OCI-LY1 (cell line): ENCODE measurements around the gene TNFAIP6.

Experiments
- H2AFZ ChIP-seq: fragments of 200-600 bp; sonication (generic), shearing (Covaris generic); 2 replicates; pipeline ENCODE4 v1.6.0; 2014; ENCODE audit warnings: antibody characterized with exemption, mild to moderate bottlenecking, low read length
- H3F3A ChIP-seq: fragments of 200-600 bp; sonication (generic), shearing (Covaris generic); 2 replicates; pipeline ENCODE4 v1.6.0; 2014; ENCODE audit warnings: mild to moderate bottlenecking, antibody characterized with exemption, low read length, moderate library complexity; ENCODE audit not compliant: insufficient read depth
- H3K27ac ChIP-seq: fragments of 200-600 bp; sonication (generic); 2 replicates; pipeline ENCODE4 v1.5.1; 2014; ENCODE audit warnings: low read length, mixed run types, mild to moderate bottlenecking, low read depth; ENCODE audit not compliant: poor library complexity, severe bottlenecking
- H3K27me3 ChIP-seq: fragments of 200-600 bp; sonication (generic); 2 replicates; pipeline ENCODE4 v1.6.0; 2014; ENCODE audit warnings: antibody characterized with exemption, mild to moderate bottlenecking, low read length, moderate library complexity; ENCODE audit not compliant: insufficient read depth
- H3K36me3 ChIP-seq: fragments of 200-600 bp; sonication (generic); 2 replicates; pipeline ENCODE4 v1.6.1; 2014; ENCODE audit warnings: mild to moderate bottlenecking, antibody characterized with exemption, low read length, moderate library complexity, mixed read lengths; ENCODE audit not compliant: insufficient read depth
- H3K4me1 ChIP-seq: fragments of 200-600 bp; sonication (generic); 2 replicates; pipeline ENCODE4 v1.5.1; 2014; ENCODE audit warnings: mild to moderate bottlenecking, low read length, moderate library complexity; ENCODE audit not compliant: insufficient read depth, severe bottlenecking
- H3K4me2 ChIP-seq: fragments of 200-600 bp; sonication (generic), shearing (Covaris generic); 2 replicates; pipeline ENCODE4 v1.6.1; 2014; ENCODE audit warnings: low read length
- H3K4me3 ChIP-seq: fragments of 200-600 bp; sonication (generic); 2 replicates; pipeline ENCODE4 v1.5.1; 2014; ENCODE audit warnings: low read length, low read depth, mild to moderate bottlenecking, mixed read lengths; ENCODE audit not compliant: poor library complexity, severe bottlenecking
- H3K79me2 ChIP-seq: fragments of 200-600 bp; shearing (Covaris generic); 2 replicates; pipeline ENCODE4 v1.6.1; 2016; ENCODE audit warnings: mixed run types, low read length, mixed read lengths; ENCODE audit not compliant: insufficient read depth
- H3K9ac ChIP-seq: fragments of 200-600 bp; sonication (generic), shearing (Covaris generic); 2 replicates; pipeline ENCODE4 v1.6.1; 2014; ENCODE audit warnings: mild to moderate bottlenecking, low read length, mixed read lengths
- H3K9me2 ChIP-seq: fragments of 200-600 bp; sonication (generic), shearing (Covaris generic); 2 replicates; pipeline ENCODE4 v1.6.1; 2014; ENCODE audit warnings: low read depth, mild to moderate bottlenecking, low read length, mixed read lengths
- H3K9me3 ChIP-seq: fragments of 200-600 bp; shearing (Covaris generic); 2 replicates; pipeline ENCODE4 v1.6.1; 2014; ENCODE audit warnings: low read length, mixed read lengths
- H4K20me1 ChIP-seq: fragments of 200-600 bp; sonication (generic), shearing (Covaris generic); 2 replicates; pipeline ENCODE4 v1.6.0; 2016; ENCODE audit warnings: mild to moderate bottlenecking, low read length; ENCODE audit not compliant: insufficient read depth
- EZH2 ChIP-seq: fragments of 200-600 bp; sonication (generic), shearing (Covaris generic); IDR thresholded peaks from 2 replicates; pipeline ENCODE4 v1.8.0; 2017; ENCODE audit warnings: borderline replicate concordance, mixed run types, mild to moderate bottlenecking, antibody characterized with exemption, low read length, moderate library complexity, mixed read lengths
- TF ChIP-seq, protein P1 (sequence below): fragments of 200-600 bp; sonication (generic), shearing (Covaris generic); IDR thresholded peaks from 2 replicates; pipeline ENCODE4 v1.5.1; 2017; ENCODE audit warnings: mild to moderate bottlenecking, antibody characterized with exemption, low read length, moderate library complexity, mixed read lengths

The TNFAIP6 gene

DNA sequence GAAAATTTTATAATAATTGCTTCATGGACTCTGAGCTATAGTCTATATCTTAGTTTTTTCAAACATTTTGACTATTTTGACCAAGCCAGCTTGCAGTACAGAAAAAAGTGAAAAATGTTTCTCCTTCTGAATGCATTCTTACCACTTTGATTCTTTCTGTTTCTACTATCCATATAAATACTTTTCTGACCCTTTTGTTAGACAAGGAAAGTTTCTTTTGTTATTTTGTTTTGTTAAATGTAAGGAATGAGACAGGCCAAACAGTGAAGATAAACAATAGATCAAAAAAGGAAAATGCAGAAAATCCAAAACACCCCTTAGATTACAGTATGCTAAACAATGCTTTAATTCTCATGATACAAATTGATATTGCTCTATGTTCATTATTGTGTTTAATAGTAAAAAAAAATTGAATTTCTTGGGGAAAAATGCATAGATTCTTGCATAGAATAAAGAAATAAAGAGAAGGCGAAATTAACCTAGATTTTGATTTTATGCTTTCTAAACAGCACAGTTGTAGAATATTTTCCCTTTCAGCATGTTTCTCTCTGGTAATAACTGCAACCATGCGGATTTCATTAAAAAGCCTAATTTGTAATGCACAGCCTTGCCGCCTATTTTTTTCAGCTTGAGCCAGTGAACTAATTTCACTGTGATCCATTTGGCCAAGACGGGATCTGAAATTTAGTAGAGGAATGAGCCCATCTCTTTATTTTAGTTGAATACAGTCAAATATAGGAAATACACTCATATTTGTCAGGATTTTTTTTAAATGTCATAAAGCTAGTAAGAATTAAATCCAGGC, 976 bp downstream of the TNFAIP6 start:
- no peaks in the 10 kb centered on the region for H3K79me2 ChIP-seq
- H2AFZ ChIP-seq: no peak overlapping the region
- no peak overlapping the region for H3K9ac ChIP-seq
- H3K4me3 ChIP-seq: no peak overlapping the region
- H3F3A ChIP-seq: no peaks in the 10 kb centered on the region
- no peak overlapping the region for H3K4me2 ChIP-seq
- H3K27ac ChIP-seq: no peak overlapping the region
- no peaks in the 10 kb centered on the region for H3K9me2 ChIP-seq
- no peaks in the 10 kb centered on the region for H4K20me1 ChIP-seq
- TF ChIP-seq, protein P1, sequence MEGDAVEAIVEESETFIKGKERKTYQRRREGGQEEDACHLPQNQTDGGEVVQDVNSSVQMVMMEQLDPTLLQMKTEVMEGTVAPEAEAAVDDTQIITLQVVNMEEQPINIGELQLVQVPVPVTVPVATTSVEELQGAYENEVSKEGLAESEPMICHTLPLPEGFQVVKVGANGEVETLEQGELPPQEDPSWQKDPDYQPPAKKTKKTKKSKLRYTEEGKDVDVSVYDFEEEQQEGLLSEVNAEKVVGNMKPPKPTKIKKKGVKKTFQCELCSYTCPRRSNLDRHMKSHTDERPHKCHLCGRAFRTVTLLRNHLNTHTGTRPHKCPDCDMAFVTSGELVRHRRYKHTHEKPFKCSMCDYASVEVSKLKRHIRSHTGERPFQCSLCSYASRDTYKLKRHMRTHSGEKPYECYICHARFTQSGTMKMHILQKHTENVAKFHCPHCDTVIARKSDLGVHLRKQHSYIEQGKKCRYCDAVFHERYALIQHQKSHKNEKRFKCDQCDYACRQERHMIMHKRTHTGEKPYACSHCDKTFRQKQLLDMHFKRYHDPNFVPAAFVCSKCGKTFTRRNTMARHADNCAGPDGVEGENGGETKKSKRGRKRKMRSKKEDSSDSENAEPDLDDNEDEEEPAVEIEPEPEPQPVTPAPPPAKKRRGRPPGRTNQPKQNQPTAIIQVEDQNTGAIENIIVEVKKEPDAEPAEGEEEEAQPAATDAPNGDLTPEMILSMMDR: no peak
- no peak for TF ChIP-seq EZH2
- no peaks in the 10 kb centered on the region for H3K27me3 ChIP-seq
- no peaks in the 10 kb centered on the region for H3K9me3 ChIP-seq
- no peaks in the 10 kb centered on the region for H3K4me1 ChIP-seq
- H3K36me3 ChIP-seq: no peaks in the 10 kb centered on the region

DNA sequence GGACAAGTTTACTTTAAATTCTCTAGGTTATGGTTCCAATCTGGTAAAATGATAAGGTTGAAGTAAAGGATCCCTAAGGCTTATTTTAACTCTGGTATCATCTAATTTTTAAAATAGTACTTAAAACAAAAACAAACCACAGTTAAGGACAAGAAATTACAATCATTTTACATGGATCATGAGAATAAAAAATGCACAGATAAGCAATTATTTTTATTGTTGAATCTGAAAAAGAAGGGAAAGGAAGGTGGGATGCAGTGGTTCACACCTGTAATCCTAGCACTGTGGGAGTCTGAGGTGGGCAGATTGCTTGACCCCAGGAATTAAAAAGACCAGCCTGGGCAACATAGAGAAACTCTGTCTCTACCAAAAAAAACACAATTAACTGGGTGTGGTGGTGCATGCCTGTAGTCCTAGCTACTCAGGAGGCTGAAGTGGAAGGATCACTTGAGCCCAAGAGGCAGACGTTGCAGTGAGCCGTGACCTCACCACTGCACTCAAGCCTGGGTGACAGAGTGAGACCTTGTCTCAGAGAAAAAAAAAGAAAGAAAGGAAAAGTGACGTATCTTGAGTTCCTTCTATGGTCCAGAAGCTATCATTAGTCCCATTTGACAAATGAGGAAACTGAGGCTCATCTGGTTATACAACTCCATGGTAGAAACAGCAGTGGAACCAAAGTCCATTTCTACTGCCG, 2.5 kb downstream of the TNFAIP6 start:
- Histone ChIP-seq H3F3A (no peaks in the 10 kb centered on the region), H3K27me3 (no peaks in the 10 kb centered on the region), H3K36me3 (no peaks in the 10 kb centered on the region), H3K4me3 (no peak overlapping the region), H3K9ac (no peak overlapping the region), H3K4me1 (no peaks in the 10 kb centered on the region), H3K27ac (no peak overlapping the region), H3K4me2 (no peak overlapping the region), H3K9me2 (no peaks in the 10 kb centered on the region), H2AFZ (no peak overlapping the region), H3K79me2 (no peaks in the 10 kb centered on the region), H4K20me1 (no peaks in the 10 kb centered on the region), H3K9me3 (no peaks in the 10 kb centered on the region)
- TF ChIP-seq EZH2: no peak
- TF ChIP-seq, protein P1: no peak

DNA sequence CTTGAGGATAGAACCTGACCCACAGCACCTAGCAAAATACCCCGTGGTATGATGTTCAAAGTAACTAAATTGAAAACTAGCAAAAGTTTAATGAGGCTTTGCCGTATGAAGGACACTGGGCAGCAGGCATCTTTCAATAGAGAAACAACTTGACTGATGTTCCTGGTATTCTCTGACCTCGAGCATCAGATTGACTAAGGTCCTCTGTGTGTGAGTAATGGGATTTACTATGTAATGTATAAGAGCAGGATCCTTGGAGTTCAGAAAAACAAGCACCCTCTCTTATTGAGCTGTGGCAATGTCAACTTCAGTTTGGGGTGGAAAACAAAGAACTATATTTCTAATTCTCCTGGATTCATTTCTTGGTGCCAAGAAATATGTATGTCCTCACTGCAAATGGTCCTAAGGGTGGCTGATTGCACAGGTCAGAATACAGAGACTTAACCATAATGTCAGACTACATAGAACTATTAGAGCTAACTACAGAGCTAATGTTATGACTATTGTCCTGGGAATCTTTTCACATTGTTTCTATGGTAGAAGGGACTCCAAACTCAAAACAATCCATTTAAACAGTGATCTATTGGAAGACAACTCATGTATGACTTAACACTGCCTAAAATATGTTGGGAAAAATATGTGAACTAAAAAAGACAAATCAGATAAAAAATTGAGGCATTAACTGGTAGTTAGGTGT, 4.4 kb downstream of the TNFAIP6 start:
- Histone ChIP-seq H3K9ac (no peak overlapping the region), H3K9me3 (no peaks in the 10 kb centered on the region), H3K79me2 (no peaks in the 10 kb centered on the region), H3K36me3 (no peaks in the 10 kb centered on the region), H3K4me1 (no peaks in the 10 kb centered on the region), H3K4me2 (no peak overlapping the region), H3F3A (no peaks in the 10 kb centered on the region), H3K9me2 (no peaks in the 10 kb centered on the region), H2AFZ (no peak overlapping the region), H3K27ac (no peak overlapping the region), H3K4me3 (no peak overlapping the region), H3K27me3 (no peaks in the 10 kb centered on the region), H4K20me1 (no peaks in the 10 kb centered on the region)
- TF ChIP-seq, protein P1: no peak
- no peak for TF ChIP-seq EZH2
